GM23338 (cell line): ENCODE results near the gene TAS2R19.

Experiments
- CTCF ChIP-seq, 2 experiments: fragments of 200-600 bp in 1 of 2; sonication (generic) in 1 of 2; conservative IDR thresholded peaks; 2 replicates each; pipeline versions ENCODE4 v1.5.1 to v1.6.1; 2016 to 2017; ENCODE audit warnings: antibody characterized with exemption in 2 of 2, low read depth in 2 of 2, mild to moderate bottlenecking in 2 of 2, moderate library complexity in 1 of 2
- EZH2 ChIP-seq: fragments of 200-600 bp; sonication (generic); IDR thresholded peaks from one replicate; pipeline ENCODE4 v1.8.0; 2017; ENCODE audit warnings: antibody characterized with exemption, mild to moderate bottlenecking, low read depth; ENCODE audit not compliant: unreplicated experiment
- EZH2phosphoT487 ChIP-seq: fragments of 200-600 bp; sonication (generic); IDR thresholded peaks from one replicate; pipeline ENCODE4 v1.8.1; 2018; ENCODE audit warnings: antibody characterized with exemption; ENCODE audit not compliant: unreplicated experiment
- JUNB ChIP-seq: IDR thresholded peaks from one replicate; pipeline ENCODE4 v1.6.1; 2016; ENCODE audit warnings: antibody characterized with exemption; ENCODE audit not compliant: unreplicated experiment
- POLR2AphosphoS5 ChIP-seq: IDR thresholded peaks from 2 replicates; pipeline ENCODE4 v1.6.1; 2016; ENCODE audit warnings: antibody characterized with exemption, low read depth
- TF ChIP-seq, protein P1 (sequence below): IDR thresholded peaks from one replicate; pipeline ENCODE4 v1.6.1; 2018; ENCODE audit warnings: antibody characterized with exemption; ENCODE audit not compliant: unreplicated experiment

DNA sequence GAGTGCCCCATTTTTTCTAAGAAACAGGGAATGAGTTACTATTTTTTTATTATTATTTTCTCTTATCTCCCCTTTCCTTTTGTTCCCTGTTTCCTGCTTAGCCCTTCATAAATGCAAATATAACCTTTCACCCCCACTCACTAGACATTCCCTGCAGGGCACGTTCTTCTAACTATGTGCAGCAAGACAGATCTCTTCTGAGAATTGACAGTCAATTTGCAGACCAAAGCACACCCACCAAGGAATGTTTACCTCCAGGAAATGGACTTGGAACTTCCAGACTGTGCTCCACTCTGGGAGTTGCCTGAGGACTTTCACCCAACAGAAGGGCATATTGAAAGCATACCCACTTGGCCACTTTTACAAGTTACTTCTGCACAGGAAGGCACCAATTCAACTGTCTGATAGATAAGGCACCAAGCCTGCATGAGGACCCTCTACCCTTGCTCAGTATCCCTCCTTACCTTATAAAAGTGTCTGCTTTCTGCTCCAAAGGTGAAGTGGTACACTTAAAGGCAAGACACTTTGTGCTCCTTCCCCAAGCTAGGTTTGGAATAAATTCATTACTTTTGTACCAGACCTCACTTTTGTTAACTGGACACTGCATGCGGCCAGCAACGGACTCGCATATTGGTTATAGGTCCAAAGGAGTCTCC lies 6.5 kb downstream of the TAS2R19 start:
- TF ChIP-seq CTCF (conservative IDR thresholded peaks at IDR 0.05; ENCODE audit: low read depth in 2 of 2) (no peak), POLR2AphosphoS5 (no peak), EZH2 (no peak), JUNB (no peak), EZH2phosphoT487 (no peak)
- TF ChIP-seq, protein P1, sequence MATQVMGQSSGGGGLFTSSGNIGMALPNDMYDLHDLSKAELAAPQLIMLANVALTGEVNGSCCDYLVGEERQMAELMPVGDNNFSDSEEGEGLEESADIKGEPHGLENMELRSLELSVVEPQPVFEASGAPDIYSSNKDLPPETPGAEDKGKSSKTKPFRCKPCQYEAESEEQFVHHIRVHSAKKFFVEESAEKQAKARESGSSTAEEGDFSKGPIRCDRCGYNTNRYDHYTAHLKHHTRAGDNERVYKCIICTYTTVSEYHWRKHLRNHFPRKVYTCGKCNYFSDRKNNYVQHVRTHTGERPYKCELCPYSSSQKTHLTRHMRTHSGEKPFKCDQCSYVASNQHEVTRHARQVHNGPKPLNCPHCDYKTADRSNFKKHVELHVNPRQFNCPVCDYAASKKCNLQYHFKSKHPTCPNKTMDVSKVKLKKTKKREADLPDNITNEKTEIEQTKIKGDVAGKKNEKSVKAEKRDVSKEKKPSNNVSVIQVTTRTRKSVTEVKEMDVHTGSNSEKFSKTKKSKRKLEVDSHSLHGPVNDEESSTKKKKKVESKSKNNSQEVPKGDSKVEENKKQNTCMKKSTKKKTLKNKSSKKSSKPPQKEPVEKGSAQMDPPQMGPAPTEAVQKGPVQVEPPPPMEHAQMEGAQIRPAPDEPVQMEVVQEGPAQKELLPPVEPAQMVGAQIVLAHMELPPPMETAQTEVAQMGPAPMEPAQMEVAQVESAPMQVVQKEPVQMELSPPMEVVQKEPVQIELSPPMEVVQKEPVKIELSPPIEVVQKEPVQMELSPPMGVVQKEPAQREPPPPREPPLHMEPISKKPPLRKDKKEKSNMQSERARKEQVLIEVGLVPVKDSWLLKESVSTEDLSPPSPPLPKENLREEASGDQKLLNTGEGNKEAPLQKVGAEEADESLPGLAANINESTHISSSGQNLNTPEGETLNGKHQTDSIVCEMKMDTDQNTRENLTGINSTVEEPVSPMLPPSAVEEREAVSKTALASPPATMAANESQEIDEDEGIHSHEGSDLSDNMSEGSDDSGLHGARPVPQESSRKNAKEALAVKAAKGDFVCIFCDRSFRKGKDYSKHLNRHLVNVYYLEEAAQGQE, result no peak
